GM21825 (cell line): ENCODE measurements around the gene LRRC8B.
"Not testable (repeated sequence)": the region's sequence is repeated elsewhere in the genome, so short reads cannot be mapped to it uniquely, and the experiment has no call there.

Source experiments
- ATAC-seq: cut with Tn5 transposase; IDR thresholded peaks from one replicate; pipeline ENCODE4 v1.9.1; 2021; ENCODE audit warnings: mild to moderate bottlenecking, moderate library complexity; ENCODE audit not compliant: unreplicated experiment

Gene LRRC8B

GRCh38 chr1:89578946-89579684, 54.5 kb downstream of the LRRC8B start:
- no peak for ATAC-seq

- no peak for ATAC-seq
These were observed 55.4 kb downstream of the LRRC8B start for GRCh38 chr1:89580036-89580435.

GRCh38 chr1:89581859-89582258, 57.2 kb downstream of the LRRC8B start:
- ATAC-seq = no peak

- ATAC-seq = no peak
These were observed 57.9 kb downstream of the LRRC8B start for GRCh38 chr1:89582571-89582970.

- no peak for ATAC-seq
These were observed 59.6 kb downstream of the LRRC8B start for GRCh38 chr1:89584211-89584610.

- no peak for ATAC-seq
These were observed 60.2 kb downstream of the LRRC8B start for GRCh38 chr1:89584781-89585180.

- ATAC-seq = no peak
These were observed 63.1 kb downstream of the LRRC8B start for GRCh38 chr1:89587729-89588161.

- ATAC-seq = no peak
These were observed 63.9 kb downstream of the LRRC8B start for GRCh38 chr1:89588480-89588879.

GRCh38 chr1:89589515-89589914, 64.9 kb downstream of the LRRC8B start:
- no peak for ATAC-seq

GRCh38 chr1:89590341-89591080, 65.9 kb downstream of the LRRC8B start:
- ATAC-seq = no peak

- not testable (repeated sequence) for ATAC-seq
These were observed 68.3 kb downstream of the LRRC8B start for GRCh38 chr1:89592861-89593302.

- no peak for ATAC-seq
These were observed 69.6 kb downstream of the LRRC8B start for GRCh38 chr1:89594096-89594740.

GRCh38 chr1:89596698-89597097, 72.1 kb downstream of the LRRC8B start:
- ATAC-seq = no peak

- no peak for ATAC-seq
These were observed 74.1 kb downstream of the LRRC8B start for GRCh38 chr1:89598450-89599331.

GRCh38 chr1:89599332-89599630, 74.7 kb downstream of the LRRC8B start:
- no peak for ATAC-seq

GRCh38 chr1:89600451-89601224, 76.0 kb downstream of the LRRC8B start:
- no peak for ATAC-seq

GRCh38 chr1:89602871-89603404, 78.3 kb downstream of the LRRC8B start:
- ATAC-seq = no peak

GRCh38 chr1:89603651-89604413, 79.2 kb downstream of the LRRC8B start:
- ATAC-seq = no peak

GRCh38 chr1:89604414-89604735, 79.7 kb downstream of the LRRC8B start:
- no peak for ATAC-seq
